SH-SY5Y (cell line): ENCODE measurements around the gene NACA.

Experiments
- GATA2 ChIP-seq: IDR thresholded peaks from 2 replicates; pipeline ENCODE4 v1.6.1; 2011; ENCODE audit warnings: mild to moderate bottlenecking, low read depth, low read length
- GATA3 ChIP-seq: IDR thresholded peaks from 2 replicates; pipeline ENCODE4 v1.6.1; 2011; ENCODE audit warnings: low read depth, mild to moderate bottlenecking, low read length, moderate library complexity

GRCh38 chr12:56716933-56717880, 7.9 kb downstream of the NACA start:
- no peak for TF ChIP-seq GATA2
- TF ChIP-seq GATA3: no peak
